ENCODE results near the gene DEPDC7.

- no peak for TF ChIP-seq CTCF (IDR thresholded peaks at IDR 0.05)
- TF ChIP-seq POLR2A (IDR thresholded peaks at IDR 0.05), result no peak
Measured at GRCh38 chr11:33017478-33017877, 1.8 kb downstream of the DEPDC7 start.
